Neural crest cell (in vitro differentiated cells): ENCODE measurements around the gene AK8. TPM values are rescaled to one million over a fixed set of nuclear protein-coding genes. Genes with fewer than 3 reads are reported as not detected.

Experiments used
- DNase-seq: peaks from one replicate; pipeline ENCODE4 v3.0.0; 2021; ENCODE audit warnings: low read depth, mixed read lengths, low spot score
- H3K27ac Mint-ChIP-seq: one replicate; pipeline ENCODE4 v1.8.0; 2021; ENCODE audit warnings: mild to moderate bottlenecking, mixed read lengths; ENCODE audit not compliant: unreplicated experiment
- H3K27me3 Mint-ChIP-seq: 2 replicates; pipeline ENCODE4 v1.8.0; 2021; ENCODE audit warnings: low read depth, mild to moderate bottlenecking, mixed read lengths
- H3K36me3 Mint-ChIP-seq: 2 replicates; pipeline ENCODE4 v1.8.0; 2021; ENCODE audit warnings: low read depth, mild to moderate bottlenecking, mixed read lengths
- H3K4me1 Mint-ChIP-seq: 2 replicates; pipeline ENCODE4 v1.8.0; 2021; ENCODE audit warnings: mixed read lengths
- H3K4me3 Mint-ChIP-seq: one replicate; pipeline ENCODE4 v1.8.0; 2021; ENCODE audit warnings: mild to moderate bottlenecking, mixed read lengths
- H3K9me3 Mint-ChIP-seq: 2 replicates; pipeline ENCODE4 v1.8.0; 2021; ENCODE audit warnings: mixed read lengths
- CTCF ChIP-seq: fragments of 200-600 bp; sonication (generic); conservative IDR thresholded peaks from 2 replicates; pipeline ENCODE4 v1.5.0; 2021; ENCODE audit warnings: antibody characterized with exemption, mild to moderate bottlenecking
- total RNA-seq: library from RNA; stranded (reverse); gene quantifications from 2 replicates; pipeline ENCODE4 v1.2.1, GENCODE V29; 2021

The AK8 gene
- total RNA-seq, 1 donor from 2014 or later: 0.96 TPM

GRCh38 chr9:132788378-132788777 is 89.7 kb downstream of the AK8 start:
- Mint-ChIP-seq H3K27me3 (no peaks in the 10 kb centered on the region), H3K4me1 (no peaks in the 10 kb centered on the region), H3K4me3 (no peak overlapping the region), H3K36me3 (no peaks in the 10 kb centered on the region), H3K27ac (no peak overlapping the region), H3K9me3 (peaks cover 9% of the 10 kb centered on the region)
- DNase-seq: no peak
- TF ChIP-seq CTCF: no peak

- H3K4me1 Mint-ChIP-seq: no peaks in the 10 kb centered on the region
- no peaks in the 10 kb centered on the region for H3K27me3 Mint-ChIP-seq
- no peaks in the 10 kb centered on the region for H3K36me3 Mint-ChIP-seq
Measured at GRCh38 chr9:132787748-132788159, 90.3 kb downstream of the AK8 start.

GRCh38 chr9:132784286-132784830 is 93.7 kb downstream of the AK8 start:
- DNase-seq: no peak
- peaks cover 8% of the 10 kb centered on the region for H3K9me3 Mint-ChIP-seq
- no peaks in the 10 kb centered on the region for H3K36me3 Mint-ChIP-seq
- no peak overlapping the region for H3K4me3 Mint-ChIP-seq
- peaks cover 30% of the 10 kb centered on the region for H3K4me1 Mint-ChIP-seq
- TF ChIP-seq CTCF: no peak
- H3K27me3 Mint-ChIP-seq: no peaks in the 10 kb centered on the region
- no peak overlapping the region for H3K27ac Mint-ChIP-seq

More at GRCh38 chr9:132787748-132788159, 90.3 kb downstream of the AK8 start:
- DNase-seq: no peak
- Mint-ChIP-seq H3K27ac (no peak overlapping the region), H3K4me3 (no peak overlapping the region), H3K9me3 (peaks cover 9% of the 10 kb centered on the region)
- TF ChIP-seq CTCF: no peak

GRCh38 chr9:132783006-132783405 is 95.1 kb downstream of the AK8 start:
- no peak for TF ChIP-seq CTCF
- Mint-ChIP-seq H3K27me3 (no peaks in the 10 kb centered on the region), H3K36me3 (no peaks in the 10 kb centered on the region), H3K27ac (no peak overlapping the region), H3K9me3 (peaks cover 2% of the 10 kb centered on the region), H3K4me3 (no peak overlapping the region), H3K4me1 (peaks cover 30% of the 10 kb centered on the region)
- no peak for DNase-seq

GRCh38 chr9:132782037-132782436 is 96.0 kb downstream of the AK8 start:
- H3K4me1 Mint-ChIP-seq: peaks cover 30% of the 10 kb centered on the region
- H3K9me3 Mint-ChIP-seq: peaks cover 2% of the 10 kb centered on the region
- no peaks in the 10 kb centered on the region for H3K27me3 Mint-ChIP-seq
- peak overlapping the region; percentile 13 for H3K4me3 Mint-ChIP-seq
- TF ChIP-seq CTCF: no peak
- H3K27ac Mint-ChIP-seq: no peak overlapping the region
- no peaks in the 10 kb centered on the region for H3K36me3 Mint-ChIP-seq
- DNase-seq: no peak
